Stimulated activated CD4-positive, alpha-beta T cell treated with anti-CD3 and anti-CD28 coated beads, Interleukin-15, amount 100 ng/mL, for 48 hours (primary cell): ENCODE results near the gene STAC2.
A peak's percentile ranks its signal among the peaks of the same experiment; 100 is the strongest.

Experiments used
- DNase-seq, 2 donors: peaks; one replicate each; pipeline ENCODE4 v3.0.0-alpha.2; 2020; ENCODE audit warnings: low read depth in 2 of 2

STAC2 gene

DNA sequence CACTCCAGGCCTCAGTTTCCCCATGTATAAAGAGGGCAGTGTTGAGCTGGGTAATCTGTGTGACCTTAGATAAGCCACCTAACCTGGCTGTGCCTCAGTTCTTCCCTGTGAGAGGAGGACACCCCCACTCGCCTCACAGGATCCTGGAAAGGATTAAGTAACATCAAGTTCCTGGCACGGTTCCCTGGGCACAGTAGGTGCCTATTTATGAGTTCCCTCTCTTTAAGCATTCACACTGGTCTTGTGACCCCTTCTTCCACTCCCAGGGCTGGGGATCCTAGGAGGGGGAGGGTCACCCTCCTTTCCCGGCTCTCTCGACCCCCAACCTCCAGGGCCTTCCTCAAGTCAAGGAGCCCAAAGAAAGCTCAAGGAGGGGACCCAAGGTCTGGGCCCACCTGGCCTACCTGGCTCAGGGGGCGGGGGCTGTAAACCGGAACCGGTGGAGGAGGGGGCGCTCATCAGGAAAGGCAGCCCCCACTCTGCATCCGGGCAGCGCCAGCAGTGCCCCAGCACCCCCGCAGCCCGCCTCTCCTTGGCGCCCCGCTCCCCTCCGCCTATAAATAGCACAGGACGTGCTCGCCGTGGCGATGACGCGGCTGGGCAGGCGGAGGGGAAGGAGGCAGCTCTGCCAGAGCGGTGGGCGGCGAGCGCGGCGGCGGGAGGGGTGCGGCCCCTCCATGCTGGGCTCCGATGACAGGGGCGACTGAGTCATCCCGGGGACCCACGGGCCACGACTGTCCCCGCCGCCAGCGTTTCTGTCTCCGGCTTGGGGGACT lies 16.2 kb downstream of the STAC2 start:
- peak in 1 of 2 donors; percentile 66 for DNase-seq

DNA sequence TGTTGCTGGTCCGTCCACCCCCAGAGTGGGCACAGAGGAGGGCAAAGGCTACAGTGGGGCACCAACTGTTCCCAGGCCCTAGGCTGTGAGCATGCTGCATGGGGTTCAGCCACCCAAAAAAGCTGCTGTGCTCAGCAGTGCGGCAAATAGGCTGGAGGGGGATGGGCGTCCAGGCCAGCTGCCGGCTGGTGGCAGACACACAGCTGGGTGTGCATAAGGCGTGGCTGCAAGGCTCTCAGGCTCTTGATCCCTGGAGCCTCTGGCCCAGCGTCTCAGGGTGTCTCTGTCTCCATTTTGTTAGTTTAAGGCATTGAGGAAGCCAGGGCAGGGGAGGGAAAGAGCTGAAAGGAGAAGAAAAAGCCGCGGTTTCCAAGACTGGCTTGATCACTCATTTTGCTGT lies 16.9 kb downstream of the STAC2 start:
- no peak for DNase-seq

- no peak for DNase-seq
These were observed 17.6 kb downstream of the STAC2 start for GRCh38 chr17:39208136-39208535.

GRCh38 chr17:39205112-39205526 lies 20.6 kb downstream of the STAC2 start:
- DNase-seq: no peak

- no peak for DNase-seq
These were observed 21.5 kb downstream of the STAC2 start for GRCh38 chr17:39204245-39204644.

DNA sequence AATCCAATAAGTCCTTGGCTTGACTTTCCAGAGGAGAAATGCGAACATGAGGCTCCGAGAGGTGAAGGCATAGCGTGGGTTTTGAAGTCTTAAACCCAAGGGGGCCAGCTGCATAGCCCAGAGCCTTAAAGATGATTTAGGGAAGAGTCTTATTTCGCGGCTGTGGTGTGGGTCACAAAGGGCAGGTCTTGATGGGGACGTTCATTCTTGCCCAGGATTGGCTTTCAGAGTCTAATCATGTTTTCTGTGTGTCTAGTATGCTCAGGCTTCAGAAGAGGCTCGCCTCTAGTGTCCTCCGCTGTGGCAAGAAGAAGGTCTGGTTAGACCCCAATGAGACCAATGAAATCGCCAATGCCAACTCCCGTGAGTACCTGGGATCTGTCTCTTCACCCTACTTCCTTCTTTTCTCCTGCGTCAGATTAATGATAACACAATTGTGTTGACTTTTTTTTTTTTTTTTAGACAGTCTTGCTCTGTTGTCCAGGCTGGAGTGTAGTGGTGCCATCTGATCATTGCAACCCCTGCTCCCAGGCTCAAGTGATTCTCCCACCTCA lies 24.7 kb downstream of the STAC2 start:
- DNase-seq: no peak

DNA sequence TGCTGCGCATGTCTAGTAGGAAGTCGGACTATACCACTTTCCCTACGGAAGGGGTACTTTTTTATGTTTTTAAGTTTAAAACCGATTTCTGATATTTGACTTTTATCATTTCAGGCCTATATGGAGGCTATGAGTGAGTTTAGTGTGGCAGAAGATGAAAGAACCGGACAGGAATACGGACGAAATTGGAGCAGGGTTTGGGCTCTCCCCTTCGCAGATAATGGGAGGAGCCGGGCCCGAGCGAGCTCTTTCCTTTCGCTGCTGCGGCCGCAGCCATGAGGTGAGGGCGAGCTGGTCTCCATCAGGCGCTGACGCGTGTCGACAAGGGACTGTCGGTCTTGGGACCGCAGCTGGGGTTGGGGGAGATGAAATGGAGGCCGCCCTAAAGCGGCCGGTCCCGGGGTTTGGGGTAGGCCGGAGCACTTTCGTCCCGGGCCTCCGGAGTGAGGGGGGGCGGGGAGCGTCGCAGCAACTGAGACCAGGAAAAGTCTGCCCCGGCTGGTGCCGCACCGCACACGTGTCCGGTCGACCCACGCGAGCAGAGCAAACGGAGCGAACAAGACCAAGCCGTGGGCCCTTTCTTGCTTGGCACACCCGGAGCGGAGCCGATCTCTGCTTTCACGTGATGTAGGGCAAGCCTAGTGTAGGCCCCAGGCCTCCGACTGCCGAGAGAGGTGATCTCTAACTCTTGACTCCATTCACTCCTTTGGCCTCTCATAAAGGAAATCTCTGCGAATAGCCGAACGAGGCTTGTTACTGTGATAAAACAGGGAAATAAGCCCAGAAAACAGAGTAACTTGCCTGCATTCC lies 25.5 kb downstream of the STAC2 start, which contains the start of gene RPL19:
Gene RPL19 (plus strand): TSS at position 214 of the 810 bp plus-strand sequence. CDS start 62 bp downstream, at position 276.
- DNase-seq: peak; percentile 67 to 73

GRCh38 chr17:39199820-39200069 lies 26.0 kb downstream of the STAC2 start:
- DNase-seq: peak; percentile 84 to 90

GRCh38 chr17:39198186-39198566 lies 27.6 kb downstream of the STAC2 start:
- no peak for DNase-seq

- peak; percentile 53 to 63 for DNase-seq
These were observed 28.2 kb downstream of the STAC2 start, which contains the start of gene CACNB1 for GRCh38 chr17:39197380-39198185. Gene CACNB1 (minus strand): TSS chr17:39197669. CDS start chr17:39197495, 174 bp downstream.

GRCh38 chr17:39196808-39197291 lies 28.9 kb downstream of the STAC2 start:
- DNase-seq: no peak

DNA sequence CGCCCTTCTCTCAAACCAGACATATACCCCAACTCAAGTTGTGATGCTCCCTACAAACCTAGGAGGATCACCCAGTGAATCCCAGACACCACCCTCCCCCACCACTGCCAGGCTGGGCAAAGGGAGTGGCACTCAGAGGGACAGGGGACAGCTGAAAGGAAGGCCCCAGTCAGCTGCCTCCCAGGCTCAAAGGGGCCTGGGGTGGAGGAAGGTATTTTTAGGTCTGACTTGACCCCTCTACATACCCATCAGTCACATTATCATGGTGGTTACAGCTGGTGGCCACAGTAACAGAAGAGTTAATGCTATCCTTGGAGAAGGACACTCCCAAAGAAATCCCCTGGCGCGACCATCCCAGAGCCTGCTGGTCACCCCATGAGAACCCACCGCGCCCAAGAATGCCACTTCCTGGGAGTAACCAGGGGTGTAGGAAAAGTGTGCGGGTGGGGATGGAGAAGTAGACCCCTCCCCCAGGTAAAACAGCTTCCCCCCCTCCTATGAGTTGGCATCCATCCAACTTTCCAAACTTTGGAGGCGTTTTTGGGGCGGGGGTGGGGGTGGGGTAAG lies 29.4 kb downstream of the STAC2 start:
- DNase-seq: no peak

DNA sequence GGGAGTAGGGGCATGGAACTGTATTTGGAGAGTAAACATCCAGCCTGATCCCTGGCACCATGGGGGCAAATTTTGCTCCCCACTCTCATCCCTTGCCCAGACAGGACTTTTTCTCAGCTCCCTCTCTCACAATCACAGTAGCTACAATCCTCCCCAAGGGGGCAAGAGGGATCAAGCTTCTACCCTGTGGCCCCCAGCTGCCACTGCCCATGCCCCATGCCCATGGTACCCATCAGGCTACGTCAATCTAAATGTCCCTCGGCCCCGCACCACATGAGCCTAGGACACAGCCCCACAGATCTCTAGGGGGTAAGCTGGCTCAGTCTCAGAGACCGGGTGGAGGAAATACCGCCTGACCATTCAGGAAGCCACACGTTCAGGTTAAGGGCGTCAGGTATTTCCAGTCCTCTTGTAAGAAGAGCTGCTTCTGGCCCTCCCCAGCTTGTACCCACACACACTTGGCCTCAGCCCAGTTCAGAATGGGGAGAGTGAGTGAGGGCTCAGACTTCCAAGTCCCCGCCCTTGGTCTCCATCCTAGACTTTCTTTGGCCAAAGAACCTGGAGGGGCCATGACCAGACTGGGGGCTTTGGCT lies 30.1 kb downstream of the STAC2 start:
- no peak for DNase-seq

GRCh38 chr17:39194985-39195524 lies 30.7 kb downstream of the STAC2 start:
- DNase-seq: no peak

GRCh38 chr17:39194089-39194984 lies 31.4 kb downstream of the STAC2 start:
- DNase-seq: no peak

- DNase-seq: no peak
These were observed 32.4 kb downstream of the STAC2 start for GRCh38 chr17:39193346-39193745.

GRCh38 chr17:39192901-39193300 lies 32.8 kb downstream of the STAC2 start:
- DNase-seq: no peak

DNA sequence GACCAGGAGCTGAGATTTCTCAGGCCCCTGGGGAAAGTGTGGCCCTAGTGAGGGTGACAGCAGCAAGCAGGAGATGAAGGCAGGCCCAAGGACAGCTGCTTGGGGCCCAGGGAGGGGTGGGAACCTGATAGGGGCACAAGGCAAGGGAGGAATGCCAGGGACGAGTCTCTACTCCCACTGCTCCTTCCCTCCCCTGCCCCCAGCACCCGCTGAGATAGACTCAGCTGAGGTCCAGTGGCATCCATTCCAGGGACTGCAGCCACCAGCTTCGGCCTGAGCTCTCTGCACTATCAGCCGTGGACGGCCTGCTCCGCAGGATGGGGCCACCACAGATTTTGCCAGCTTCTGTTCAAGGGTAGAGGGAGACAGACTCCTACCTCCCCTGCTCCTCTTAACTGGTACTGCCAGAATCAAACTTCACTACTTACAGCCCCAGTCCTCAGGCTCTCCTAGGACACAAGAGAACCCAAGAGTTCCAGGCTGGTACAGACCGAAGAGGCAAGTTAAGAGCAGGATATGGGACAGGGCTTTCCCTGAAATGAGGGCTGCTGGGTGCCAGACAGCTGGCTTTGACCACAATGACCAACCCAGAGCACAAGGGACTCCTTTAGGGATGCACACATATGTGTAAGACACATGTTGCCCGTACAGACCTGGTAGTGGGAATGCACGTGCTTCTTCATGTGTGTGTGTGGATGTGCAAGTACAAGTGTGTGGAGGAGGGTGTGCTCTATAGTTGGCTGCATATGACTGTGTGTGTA lies 33.8 kb downstream of the STAC2 start:
- no peak for DNase-seq
